Measurements from ENCODE around the gene DCT. TPM values are rescaled to one million over a fixed set of nuclear protein-coding genes. Genes with fewer than 3 reads are reported as not detected.

Gene DCT
- total RNA-seq, 4 donors from 2014 or later = 24.9 to 51.4 (median 35.6) TPM

DNA sequence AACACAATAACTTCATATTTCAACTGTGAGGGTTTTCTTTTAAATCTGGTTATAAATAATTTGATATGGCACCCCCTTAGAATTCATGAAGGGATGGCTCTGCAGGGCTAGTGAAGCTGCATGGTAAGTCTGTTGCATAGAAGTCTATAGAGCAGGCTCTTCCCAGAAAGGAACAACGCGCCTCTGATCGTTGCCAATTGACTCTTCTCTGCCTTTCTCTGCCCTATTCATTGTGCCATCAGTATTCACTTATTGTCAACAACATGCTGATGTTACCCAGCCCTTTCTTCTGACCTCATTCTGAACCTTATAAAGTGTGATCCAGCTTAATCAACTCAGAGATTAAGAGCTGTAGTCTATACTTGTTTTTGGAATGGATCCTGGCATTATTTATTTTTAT is 16.3 kb upstream of the DCT start:
- H3K4me3 ChIP-seq (ENCODE audit: low read depth, poor library complexity, severe bottlenecking) = no peak overlapping the region
- TF ChIP-seq, protein P1, sequence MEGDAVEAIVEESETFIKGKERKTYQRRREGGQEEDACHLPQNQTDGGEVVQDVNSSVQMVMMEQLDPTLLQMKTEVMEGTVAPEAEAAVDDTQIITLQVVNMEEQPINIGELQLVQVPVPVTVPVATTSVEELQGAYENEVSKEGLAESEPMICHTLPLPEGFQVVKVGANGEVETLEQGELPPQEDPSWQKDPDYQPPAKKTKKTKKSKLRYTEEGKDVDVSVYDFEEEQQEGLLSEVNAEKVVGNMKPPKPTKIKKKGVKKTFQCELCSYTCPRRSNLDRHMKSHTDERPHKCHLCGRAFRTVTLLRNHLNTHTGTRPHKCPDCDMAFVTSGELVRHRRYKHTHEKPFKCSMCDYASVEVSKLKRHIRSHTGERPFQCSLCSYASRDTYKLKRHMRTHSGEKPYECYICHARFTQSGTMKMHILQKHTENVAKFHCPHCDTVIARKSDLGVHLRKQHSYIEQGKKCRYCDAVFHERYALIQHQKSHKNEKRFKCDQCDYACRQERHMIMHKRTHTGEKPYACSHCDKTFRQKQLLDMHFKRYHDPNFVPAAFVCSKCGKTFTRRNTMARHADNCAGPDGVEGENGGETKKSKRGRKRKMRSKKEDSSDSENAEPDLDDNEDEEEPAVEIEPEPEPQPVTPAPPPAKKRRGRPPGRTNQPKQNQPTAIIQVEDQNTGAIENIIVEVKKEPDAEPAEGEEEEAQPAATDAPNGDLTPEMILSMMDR (IDR thresholded peaks at IDR 0.05) = no peak
- TF ChIP-seq POLR2A (IDR thresholded peaks at IDR 0.05) = no peak
- 89 to 93% methylated on average over 3 of the region's 3 CpGs for WGBS, 2 donors
- DNase-seq (ENCODE audit: low spot score in 2 of 2) = no peak
- intact Hi-C loops (cut with DNase I; ENCODE audit: low total_unique reads) = no loop called here

- no peak for DNase-seq (ENCODE audit: low spot score in 2 of 2)
- no peak for TF ChIP-seq POLR2A (IDR thresholded peaks at IDR 0.05)
- TF ChIP-seq, protein P1 (IDR thresholded peaks at IDR 0.05) = no peak
- no peak overlapping the region for H3K4me3 ChIP-seq (ENCODE audit: low read depth, poor library complexity, severe bottlenecking)
- intact Hi-C loops (cut with DNase I; ENCODE audit: low total_unique reads) = no loop called here
- 30 to 38% methylated on average over 2 of the region's 2 CpGs for WGBS, 2 donors
These were observed 14.5 kb upstream of the DCT start for GRCh38 chr13:94494026-94494425.

DNA sequence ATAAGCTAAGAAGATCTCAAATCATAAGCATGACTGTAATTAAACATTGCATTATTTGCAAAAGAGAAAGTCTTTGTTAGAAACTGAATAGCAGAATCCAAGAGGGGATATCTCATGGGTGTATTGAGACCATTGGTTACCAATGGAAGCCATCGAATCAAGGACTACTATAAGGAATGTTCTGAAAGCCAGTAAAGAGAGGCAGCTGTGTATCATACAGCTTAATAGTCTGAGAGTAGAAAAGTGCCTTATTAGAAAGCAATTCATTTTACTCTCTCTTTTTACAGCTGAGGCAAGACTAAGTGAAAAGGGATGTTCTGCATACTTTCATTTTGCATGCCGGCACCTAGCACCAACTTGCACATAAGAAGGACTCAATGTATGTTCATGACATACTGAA is 7.6 kb upstream of the DCT start:
- no peak overlapping the region for H3K4me3 ChIP-seq (ENCODE audit: low read depth, poor library complexity, severe bottlenecking)
- no peak for TF ChIP-seq POLR2A (IDR thresholded peaks at IDR 0.05)
- TF ChIP-seq, protein P1 (IDR thresholded peaks at IDR 0.05) = no peak
- intact Hi-C loops (cut with DNase I; ENCODE audit: low total_unique reads) = no loop called here
- WGBS, 2 donors = 63 to 70% methylated on average over 2 of the region's 2 CpGs
- no peak for DNase-seq (ENCODE audit: low spot score in 2 of 2)

- intact Hi-C loops (cut with DNase I; ENCODE audit: low total_unique reads) = no loop called here
- 89 to 95% methylated on average over 5 of the region's 5 CpGs for WGBS, 2 donors
- H3K4me3 ChIP-seq (ENCODE audit: low read depth, poor library complexity, severe bottlenecking) = no peak overlapping the region
- DNase-seq (ENCODE audit: low spot score in 2 of 2) = no peak
- no peak for TF ChIP-seq POLR2A (IDR thresholded peaks at IDR 0.05)
- TF ChIP-seq, protein P1 (IDR thresholded peaks at IDR 0.05) = no peak
These were observed 4.5 kb upstream of the DCT start for GRCh38 chr13:94483970-94484369.

GRCh38 chr13:94481941-94482340 is 2.5 kb upstream of the DCT start:
- no peak for TF ChIP-seq POLR2A (IDR thresholded peaks at IDR 0.05)
- TF ChIP-seq, protein P1 (IDR thresholded peaks at IDR 0.05) = no peak
- 57% methylated on average over 7 of the region's 7 CpGs for WGBS, 2 donors
- H3K4me3 ChIP-seq (ENCODE audit: low read depth, poor library complexity, severe bottlenecking) = no peak overlapping the region
- peak in 1 of 2 donors; percentile 27 for DNase-seq (ENCODE audit: low spot score in 2 of 2)
- intact Hi-C loops (cut with DNase I; ENCODE audit: low total_unique reads) = no loop called here

DNA sequence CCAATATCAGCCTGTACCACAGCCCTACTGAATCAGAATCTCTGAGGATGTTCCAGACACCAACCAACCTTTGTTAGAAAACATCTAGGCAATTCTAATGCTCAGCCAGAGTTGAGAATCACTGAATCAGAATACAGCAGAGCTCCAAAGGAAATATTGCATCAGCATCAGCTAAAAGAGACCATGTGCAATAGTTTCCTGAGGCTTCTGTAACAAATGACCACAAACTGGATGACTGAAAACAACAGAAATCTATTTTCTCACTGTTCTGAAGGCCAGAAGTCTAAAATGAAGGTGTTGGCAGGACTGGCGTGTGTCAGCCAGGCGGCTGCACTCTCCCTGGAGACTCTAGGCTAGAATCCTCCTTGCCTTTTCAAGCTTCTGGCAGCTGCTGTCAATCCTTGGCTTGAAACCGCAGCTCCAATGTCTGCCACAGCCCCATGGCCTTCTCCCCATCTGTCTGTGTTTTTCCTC is 1.2 kb upstream of the DCT start:
- no peak overlapping the region for H3K4me3 ChIP-seq (ENCODE audit: low read depth, poor library complexity, severe bottlenecking)
- TF ChIP-seq, protein P1 (IDR thresholded peaks at IDR 0.05) = no peak
- no peak for TF ChIP-seq POLR2A (IDR thresholded peaks at IDR 0.05)
- WGBS, 2 donors = 31 to 53% methylated on average over 3 of the region's 3 CpGs

More for the DNA sequence above, 1.2 kb upstream of the DCT start:
- intact Hi-C loops (cut with DNase I; ENCODE audit: low total_unique reads) = no loop called here
- DNase-seq (ENCODE audit: low spot score in 2 of 2) = no peak

Data from lower leg skin (tissue), 4 donors.